HG02759 (cell line): ENCODE results near the gene POT1.

Source experiments
- ATAC-seq: cut with Tn5 transposase; IDR thresholded peaks from one replicate; pipeline ENCODE4 v1.9.1; 2021; ENCODE audit warnings: mild to moderate bottlenecking, moderate library complexity; ENCODE audit not compliant: unreplicated experiment

The POT1 gene

GRCh38 chr7:124775422-124775821 lies 154.2 kb downstream of the POT1 start:
- no peak for ATAC-seq

DNA sequence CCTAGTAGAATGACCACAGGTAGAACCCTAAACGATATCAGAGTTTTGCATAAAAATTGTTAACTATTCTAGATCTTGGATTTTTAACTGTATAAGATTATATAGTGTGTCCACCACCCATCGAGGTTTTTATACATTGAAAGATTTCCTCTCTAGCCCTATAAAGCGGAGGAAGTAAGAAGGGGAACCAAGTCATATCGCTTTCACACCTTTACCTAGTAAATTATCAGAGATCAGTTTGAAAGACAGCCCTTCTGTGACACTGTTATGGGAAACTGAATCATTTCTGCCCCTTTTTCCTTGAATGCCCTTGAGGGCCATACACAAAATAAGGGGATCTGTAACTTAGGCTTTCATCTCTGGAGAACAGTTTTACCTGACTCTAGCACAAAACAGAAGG lies 155.7 kb downstream of the POT1 start:
- ATAC-seq, result no peak

DNA sequence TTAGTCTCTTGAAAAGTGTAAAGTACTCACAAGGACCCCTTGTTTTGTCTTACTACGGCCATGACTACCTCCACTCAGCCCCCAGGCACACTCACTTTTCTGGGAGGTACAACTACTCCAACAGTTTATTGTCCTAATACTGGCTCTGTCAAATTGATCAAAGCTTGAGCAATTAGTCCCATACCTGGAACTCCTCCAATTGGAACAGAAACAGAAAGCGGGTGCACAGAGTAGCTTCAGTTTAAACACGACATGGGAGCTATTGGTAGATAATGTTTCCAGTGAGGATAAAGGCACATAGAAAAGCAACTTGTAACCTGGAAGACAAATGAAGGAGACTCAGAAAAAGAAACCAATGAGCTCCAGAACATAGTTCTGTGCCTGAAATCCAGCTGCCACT lies 156.3 kb downstream of the POT1 start:
- ATAC-seq, result no peak
